ENCODE measurements around the gene PTGFRN. TPM values are rescaled to one million over a fixed set of nuclear protein-coding genes. Genes with fewer than 3 reads are reported as not detected.

PTGFRN gene
- total RNA-seq, 1 experiment from 2014 or later: 38.7 TPM

GRCh38 chr1:116931016-116931918 is 21.6 kb downstream of the PTGFRN start (continued):
- no peak for TF ChIP-seq ZMAT4 (CRISPR knock-in tag; IDR thresholded peaks at IDR 0.05)

- CTCF ChIA-PET: interaction anchor here (0.8 to 2.0 kb wide), 16 partner anchors 8 to 220 kb away, joined by 3 to 10 read pairs (median 4); partner anchors contain the start of genes PTGFRN and TTF2
- Mint-ChIP-seq H3K4me1 (peaks cover 23% of the 10 kb centered on the region), H3K4me3 (no peak overlapping the region), H3K27ac (no peak overlapping the region), H3K36me3 (peaks cover 14% of the 10 kb centered on the region), H3K9me3 (no peaks in the 10 kb centered on the region), H3K27me3 (ENCODE audit: low read depth) (no peaks in the 10 kb centered on the region)
- TF ChIP-seq GTF2I (CRISPR knock-in tag; conservative IDR thresholded peaks at IDR 0.05) (no peak), ZNF121 (CRISPR knock-in tag; IDR thresholded peaks at IDR 0.05) (peak; percentile 83), IRF2 (CRISPR knock-in tag; IDR thresholded peaks at IDR 0.05; ENCODE audit: borderline replicate concordance, low read depth) (no peak), ZNF423 (CRISPR knock-in tag; IDR thresholded peaks at IDR 0.05) (no peak)
- ATAC-seq (no peak), DNase-seq (ENCODE audit: low spot score) (no peak)
- POLR2A ChIA-PET: no interaction called here
Measured at GRCh38 chr1:116933606-116934515, 24.1 kb downstream of the PTGFRN start.

GRCh38 chr1:116934586-116935207 is 25.0 kb downstream of the PTGFRN start:
- POLR2A ChIA-PET: no interaction called here
- Mint-ChIP-seq H3K36me3 (peaks cover 14% of the 10 kb centered on the region), H3K27ac (peak overlapping the region; percentile 12), H3K4me1 (peaks cover 31% of the 10 kb centered on the region), H3K9me3 (no peaks in the 10 kb centered on the region), H3K27me3 (ENCODE audit: low read depth) (no peaks in the 10 kb centered on the region), H3K4me3 (no peak overlapping the region)
- no peak for DNase-seq (ENCODE audit: low spot score)
- no peak; the same call in 1 of the 2 replicates for ATAC-seq
- TF ChIP-seq CTCF (IDR thresholded peaks at IDR 0.05) (0 out of 2 replicates have a peak, but pooled peaks have one; percentile 23), ATF6 (CRISPR knock-in tag; IDR thresholded peaks at IDR 0.05) (no peak)
- CTCF ChIA-PET: interaction anchor here (0.7 to 2.0 kb wide), 20 partner anchors 9 to 221 kb away, joined by 3 to 10 read pairs (median 4); partner anchors contain the start of genes PTGFRN and TTF2

- ATAC-seq (no peak), DNase-seq (ENCODE audit: low spot score) (no peak)
- Mint-ChIP-seq H3K9me3 (no peaks in the 10 kb centered on the region), H3K4me3 (no peak overlapping the region), H3K36me3 (peaks cover 20% of the 10 kb centered on the region), H3K27me3 (ENCODE audit: low read depth) (no peaks in the 10 kb centered on the region), H3K4me1 (peaks cover 35% of the 10 kb centered on the region), H3K27ac (peak overlapping the region; percentile 24; the same call in 1 of the 2 replicates)
- CTCF ChIA-PET: no interaction called here
- POLR2A ChIA-PET: no interaction called here
- TF ChIP-seq ZNF317 (CRISPR knock-in tag; IDR thresholded peaks at IDR 0.05; ENCODE audit: borderline replicate concordance, low read depth) (no peak), MLX (CRISPR knock-in tag; IDR thresholded peaks at IDR 0.05) (no peak), ZNF671 (CRISPR knock-in tag; IDR thresholded peaks at IDR 0.05) (no peak), CREM (CRISPR knock-in tag; IDR thresholded peaks at IDR 0.05) (no peak), ZNF532 (CRISPR knock-in tag; IDR thresholded peaks at IDR 0.05; ENCODE audit: borderline replicate concordance) (no peak)
- TF ChIP-seq, protein P1, sequence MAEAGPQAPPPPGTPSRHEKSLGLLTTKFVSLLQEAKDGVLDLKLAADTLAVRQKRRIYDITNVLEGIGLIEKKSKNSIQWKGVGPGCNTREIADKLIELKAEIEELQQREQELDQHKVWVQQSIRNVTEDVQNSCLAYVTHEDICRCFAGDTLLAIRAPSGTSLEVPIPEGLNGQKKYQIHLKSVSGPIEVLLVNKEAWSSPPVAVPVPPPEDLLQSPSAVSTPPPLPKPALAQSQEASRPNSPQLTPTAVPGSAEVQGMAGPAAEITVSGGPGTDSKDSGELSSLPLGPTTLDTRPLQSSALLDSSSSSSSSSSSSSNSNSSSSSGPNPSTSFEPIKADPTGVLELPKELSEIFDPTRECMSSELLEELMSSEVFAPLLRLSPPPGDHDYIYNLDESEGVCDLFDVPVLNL (CRISPR knock-in tag; IDR thresholded peaks at IDR 0.05; ENCODE audit: borderline replicate concordance, low read depth): no peak
Measured at GRCh38 chr1:116938216-116938615, 28.5 kb downstream of the PTGFRN start.

Data from WTC11 (cell line).